Choroid plexus epithelial cell (primary cell): ENCODE data around the gene SPECC1.

Source experiments
- DNase-seq: peaks from one replicate; pipeline ENCODE4 v3.0.0-alpha.2; 2010; ENCODE audit warnings: low read depth
- H3K4me3 ChIP-seq: 2 replicates; pipeline ENCODE4 v1.5.1; 2011; ENCODE audit warnings: low read depth, mild to moderate bottlenecking, control low read depth, low read length, moderate library complexity
- CTCF ChIP-seq: conservative IDR thresholded peaks from 2 replicates; pipeline ENCODE4 v1.5.1; 2011; ENCODE audit warnings: low read depth, mild to moderate bottlenecking, control low read depth, inconsistent platforms, low read length, moderate library complexity

SPECC1 gene

DNA sequence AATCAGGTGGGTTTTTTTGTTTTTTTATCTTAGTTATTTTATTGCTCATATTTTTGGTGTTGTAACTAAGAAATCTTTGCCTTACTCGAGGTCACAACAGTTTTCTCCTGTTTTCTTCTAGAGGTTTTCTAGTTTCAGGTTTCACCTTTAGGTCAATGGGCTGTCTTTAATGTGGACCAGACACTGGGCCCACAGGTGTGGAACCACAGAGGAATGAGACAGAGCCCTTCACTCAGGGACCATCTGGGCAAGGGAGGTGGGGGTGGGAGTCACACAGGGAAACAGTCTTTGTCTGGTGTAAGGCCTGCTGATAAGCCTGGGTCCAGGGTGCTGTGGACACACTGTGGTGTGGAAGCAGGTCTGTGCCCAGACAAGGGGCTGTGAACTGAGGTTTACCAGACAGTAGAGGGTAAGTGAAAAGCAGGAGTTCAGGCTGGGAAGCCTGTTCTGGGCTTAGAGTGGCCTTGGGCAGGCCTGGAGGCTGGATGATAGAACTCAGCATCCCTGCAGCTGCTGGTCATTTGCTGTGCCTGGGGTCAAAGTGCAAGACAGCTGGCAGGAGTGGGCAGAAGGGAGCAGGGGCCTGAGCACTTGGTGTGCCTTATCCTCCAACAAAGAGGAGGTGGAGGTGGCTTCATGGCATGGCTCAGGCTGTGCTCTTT lies 75.6 kb downstream of the SPECC1 start:
- H3K4me3 ChIP-seq = no peak overlapping the region
- TF ChIP-seq CTCF = no peak
- DNase-seq = no peak

DNA sequence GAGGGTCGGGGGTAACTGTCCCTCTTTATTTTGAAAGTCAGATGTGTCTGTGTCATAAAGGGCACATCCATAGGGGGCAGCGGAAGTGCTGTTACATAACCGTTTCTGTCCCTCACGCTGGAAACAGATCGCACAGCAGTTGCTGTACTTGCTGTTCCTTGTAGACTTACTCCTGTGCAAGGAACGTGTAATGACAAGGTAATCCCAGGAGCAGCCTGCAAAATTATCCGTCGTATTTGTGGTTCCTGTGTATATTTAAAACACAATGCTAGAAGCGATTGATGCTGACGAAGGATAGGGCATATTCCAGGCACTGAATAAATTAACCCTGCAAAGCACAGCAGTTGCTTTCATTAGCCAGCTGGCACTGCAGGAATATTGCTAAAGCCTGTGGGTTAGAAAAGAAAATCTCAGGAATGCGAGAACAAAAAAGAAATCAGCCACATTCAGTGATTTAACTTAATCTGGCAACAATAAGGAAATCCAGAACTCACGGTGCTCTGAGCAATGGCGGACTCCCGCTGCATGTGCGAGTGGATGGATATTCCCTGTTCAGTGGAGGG lies 76.2 kb downstream of the SPECC1 start:
- H3K4me3 ChIP-seq = no peak overlapping the region
- DNase-seq = no peak
- TF ChIP-seq CTCF = no peak

GRCh38 chr17:20086416-20087076 lies 77.4 kb downstream of the SPECC1 start:
- TF ChIP-seq CTCF = no peak
- H3K4me3 ChIP-seq = no peak overlapping the region
- no peak for DNase-seq

GRCh38 chr17:20087538-20088250 lies 78.5 kb downstream of the SPECC1 start:
- no peak for DNase-seq
- no peak overlapping the region for H3K4me3 ChIP-seq
- no peak for TF ChIP-seq CTCF

GRCh38 chr17:20089756-20090547 lies 80.8 kb downstream of the SPECC1 start:
- H3K4me3 ChIP-seq = no peak overlapping the region
- no peak for TF ChIP-seq CTCF
- DNase-seq = no peak

GRCh38 chr17:20091174-20092029 lies 82.2 kb downstream of the SPECC1 start:
- DNase-seq = peak; percentile 91
- no peak overlapping the region for H3K4me3 ChIP-seq
- no peak for TF ChIP-seq CTCF
